Right cardiac atrium (tissue), 5 donors: ENCODE results near the gene DOCK8. TPM values are rescaled to one million over a fixed set of nuclear protein-coding genes. Genes with fewer than 3 reads are reported as not detected.
A peak's percentile ranks its signal among the peaks of the same experiment; 100 is the strongest.

Experiments used
- ATAC-seq, 2 donors: fragments of 200-7000 bp; cut with Tn5 transposase; one replicate each; pipeline versions ENCODE4 v1.8.0 to v1.9.1; 2020; ENCODE audit warnings: moderate library complexity in 2 of 2, mild to moderate bottlenecking in 1 of 2
- DNase-seq, 3 donors: peaks; one replicate each; pipeline ENCODE4 v3.0.0-alpha.2; 2020
- H3K27ac ChIP-seq: one replicate; pipeline ENCODE4 v1.5.1; 2013; ENCODE audit warnings: mild to moderate bottlenecking, low read length, control low read depth, moderate library complexity
- H3K27me3 ChIP-seq: one replicate; pipeline ENCODE4 v1.6.1; 2013; ENCODE audit not compliant: control insufficient read depth, insufficient read depth
- H3K4me1 ChIP-seq: one replicate; pipeline ENCODE4 v1.6.1; 2013; ENCODE audit warnings: low read length; ENCODE audit not compliant: control insufficient read depth, insufficient read depth
- H3K4me3 ChIP-seq: one replicate; pipeline ENCODE4 v1.5.1; 2013; ENCODE audit warnings: low read length, control low read depth
- H3K9me3 ChIP-seq: one replicate; pipeline ENCODE4 v1.6.1; 2013; ENCODE audit warnings: low read length; ENCODE audit not compliant: control insufficient read depth
- WGBS: extraction: QIAGEN DNeasy Blood & Tissue Kit; methylation state at CpG from one replicate; pipeline ENCODE4 v1.1.7; 2013; 5-methylcytosine and 5-hydroxymethylcytosine counted together
- intact Hi-C, 4 donors: fragments of 100-400 bp; cut with DNase I; formaldehyde crosslinking; loops; one replicate each; pipeline versions ENCODE4 v1.11.0 to v1.14.0; 2022 to 2023
- polyA plus RNA-seq: library from polyadenylated mRNA; stranded (reverse); fragments of 200-250 nt; gene quantifications from one replicate; pipeline ENCODE4 v1.2.3, GENCODE V29; 2013
- total RNA-seq, 4 donors: library from RNA; stranded (reverse); fragmentation: NEBNext Ultra II Directional; extraction: Animal tissue kit (Norgen Biotek cat#: 25700); gene quantifications; one replicate each; pipeline ENCODE4 v1.2.1, GENCODE V29; 2021
- donor health status: healthy with polysubstance abuse.
- donor health status: DM: no; HTN: yes; CAD: no.
- donor health status: DM: no; HTN: no; CAD: no.
- donor health status: DM: no; HTN: yes; CAD: no; lungs with severe emphysema.
- donor health status: DM: yes; HTN: yes; CAD: no.

Gene DOCK8
- total and polyA plus RNA-seq, 5 donors = 1.5 to 8.9 (median 5.8) TPM

DNA sequence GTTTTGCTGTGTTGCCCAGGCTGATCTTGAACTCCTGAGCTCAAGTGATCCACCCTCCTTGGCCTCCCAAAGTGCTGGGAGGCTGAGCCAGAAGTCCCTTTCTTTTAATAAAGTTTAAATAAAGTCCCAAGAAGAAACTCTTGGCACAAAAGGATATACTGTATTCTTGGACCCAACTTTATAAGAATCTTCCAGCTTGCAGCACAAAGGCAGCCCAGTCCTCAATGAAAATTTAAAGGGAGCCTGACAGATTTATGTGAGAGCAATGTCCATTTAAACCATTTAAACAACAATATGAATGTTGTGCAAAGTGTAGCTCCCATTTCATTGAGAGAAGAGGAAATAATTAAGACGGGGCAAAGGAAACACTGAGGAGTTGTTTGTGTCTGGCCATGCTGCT is 217.0 kb downstream of the DOCK8 start:
- H3K4me1 ChIP-seq = no peaks in the 10 kb centered on the region
- intact Hi-C loops = no loop called here
- ATAC-seq = no peak
- no peaks in the 10 kb centered on the region for H3K27me3 ChIP-seq
- no peak overlapping the region for H3K27ac ChIP-seq
- H3K9me3 ChIP-seq = no peaks in the 10 kb centered on the region
- WGBS = 47% methylated on average over 1 of the region's 1 CpG
- H3K4me3 ChIP-seq = no peak overlapping the region
- DNase-seq = no peak

DNA sequence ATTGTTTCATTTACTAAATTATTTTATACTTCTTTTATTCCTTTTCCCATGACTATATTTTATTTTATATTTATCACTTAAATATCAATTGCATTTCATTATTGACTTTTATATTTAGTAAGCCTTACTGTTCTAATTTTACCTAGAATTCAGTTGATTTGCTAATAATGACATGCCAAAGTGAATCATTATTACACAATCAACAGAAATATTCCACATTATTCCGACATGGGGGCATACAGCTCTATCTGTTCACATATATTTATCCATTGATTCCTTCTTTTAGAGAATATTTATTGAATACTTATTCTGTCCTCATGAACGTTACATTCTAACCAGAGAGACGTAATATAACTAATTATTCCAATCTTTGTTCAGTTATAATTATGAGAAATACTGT is 221.8 kb downstream of the DOCK8 start:
- Histone ChIP-seq H3K27me3 (no peaks in the 10 kb centered on the region), H3K27ac (no peak overlapping the region), H3K4me1 (peaks cover 8% of the 10 kb centered on the region), H3K4me3 (no peak overlapping the region), H3K9me3 (no peaks in the 10 kb centered on the region)
- ATAC-seq = no peak
- intact Hi-C loops = no loop called here
- WGBS = 69% methylated on average over 3 of the region's 3 CpGs
- DNase-seq = no peak

DNA sequence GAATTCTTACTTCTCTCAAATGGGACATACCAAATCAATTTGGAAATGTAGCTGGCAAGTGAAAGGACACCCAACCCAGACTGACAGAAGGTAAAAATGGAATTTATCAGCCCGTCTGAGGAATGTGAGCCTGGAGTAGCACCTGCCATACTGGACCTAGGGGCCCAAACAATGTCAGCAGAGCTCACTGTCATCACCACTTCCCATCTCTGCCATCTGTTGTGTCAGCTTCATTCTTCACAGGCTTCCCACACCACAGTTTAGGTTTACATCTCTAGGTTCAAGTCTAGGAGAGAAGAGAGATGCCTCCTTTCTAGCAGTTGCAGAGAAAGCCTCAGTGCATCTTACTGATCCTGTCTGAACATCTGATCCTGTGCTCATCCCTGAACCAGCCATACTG is 222.4 kb downstream of the DOCK8 start:
- WGBS = 48% methylated on average over 1 of the region's 1 CpG
- intact Hi-C loops = no loop called here
- ATAC-seq (no peak), DNase-seq (no peak)
- H3K27me3 ChIP-seq = no peaks in the 10 kb centered on the region
- peaks cover 8% of the 10 kb centered on the region for H3K4me1 ChIP-seq
- no peaks in the 10 kb centered on the region for H3K9me3 ChIP-seq
- H3K27ac ChIP-seq = peak overlapping the region; percentile 86
- no peak overlapping the region for H3K4me3 ChIP-seq

DNA sequence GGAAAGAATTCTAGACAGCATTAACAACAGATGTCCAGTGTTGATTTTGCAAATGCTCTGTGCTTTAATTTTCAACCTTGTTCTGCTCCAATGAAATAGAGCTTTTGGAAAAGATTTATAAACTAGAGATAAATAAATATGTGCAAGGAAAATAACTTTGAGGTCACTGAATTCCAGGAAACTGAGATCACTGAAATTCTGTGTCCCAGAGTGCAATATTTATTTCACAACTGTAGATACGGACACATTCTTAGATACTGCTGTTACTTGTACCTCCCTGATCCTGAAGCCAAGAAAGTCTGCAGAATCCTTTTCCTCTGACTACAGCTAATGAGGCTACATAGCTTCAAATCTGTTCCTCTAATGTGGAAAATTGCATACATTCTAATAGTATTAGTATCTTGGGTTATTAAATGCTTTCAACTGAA is 222.9 kb downstream of the DOCK8 start:
- DNase-seq (no peak), ATAC-seq (peak; percentile 87 to 90)
- 22% methylated on average over 1 of the region's 1 CpG for WGBS
- Histone ChIP-seq H3K4me1 (peaks cover 8% of the 10 kb centered on the region), H3K27me3 (no peaks in the 10 kb centered on the region), H3K4me3 (no peak overlapping the region), H3K9me3 (no peaks in the 10 kb centered on the region), H3K27ac (peak overlapping the region; percentile 86)
- intact Hi-C loops = no loop called here

- DNase-seq = no peak
- peak overlapping the region; percentile 39 for H3K27ac ChIP-seq
Observed at GRCh38 chr9:438066-438465, 223.4 kb downstream of the DOCK8 start.

GRCh38 chr9:438961-439768 is 224.5 kb downstream of the DOCK8 start:
- H3K9me3 ChIP-seq = no peaks in the 10 kb centered on the region
- peak; percentile 66 to 77 for ATAC-seq
- peaks cover 8% of the 10 kb centered on the region for H3K4me1 ChIP-seq
- no peak overlapping the region for H3K4me3 ChIP-seq
- intact Hi-C loops = no loop called here
- peak; percentile 29 to 59 (median 58) for DNase-seq
- no peaks in the 10 kb centered on the region for H3K27me3 ChIP-seq
- WGBS = 75% methylated on average over 20 of the region's 20 CpGs
- peak overlapping the region; percentile 22 for H3K27ac ChIP-seq

More at GRCh38 chr9:438066-438465, 223.4 kb downstream of the DOCK8 start:
- Histone ChIP-seq H3K9me3 (no peaks in the 10 kb centered on the region), H3K4me1 (peaks cover 8% of the 10 kb centered on the region), H3K4me3 (no peak overlapping the region), H3K27me3 (no peaks in the 10 kb centered on the region)
- peak; percentile 30 to 64 for ATAC-seq
- WGBS = 29% methylated on average over 2 of the region's 2 CpGs
- intact Hi-C loops = no loop called here

- no peaks in the 10 kb centered on the region for H3K9me3 ChIP-seq
- no peaks in the 10 kb centered on the region for H3K27me3 ChIP-seq
- DNase-seq (no peak), ATAC-seq (no peak)
- H3K4me1 ChIP-seq = peaks cover 8% of the 10 kb centered on the region
- no peak overlapping the region for H3K27ac ChIP-seq
- intact Hi-C loops = no loop called here
- 91% methylated on average over 7 of the region's 7 CpGs for WGBS
- no peak overlapping the region for H3K4me3 ChIP-seq
Observed at GRCh38 chr9:441126-441525, 226.5 kb downstream of the DOCK8 start.

- Histone ChIP-seq H3K9me3 (no peaks in the 10 kb centered on the region), H3K27me3 (no peaks in the 10 kb centered on the region), H3K27ac (no peak overlapping the region), H3K4me3 (no peak overlapping the region), H3K4me1 (no peaks in the 10 kb centered on the region)
- DNase-seq (no peak), ATAC-seq (no peak)
- 96% methylated on average over 1 of the region's 1 CpG for WGBS
- intact Hi-C loops = no loop called here
Observed at GRCh38 chr9:444528-444927, 229.9 kb downstream of the DOCK8 start.

DNA sequence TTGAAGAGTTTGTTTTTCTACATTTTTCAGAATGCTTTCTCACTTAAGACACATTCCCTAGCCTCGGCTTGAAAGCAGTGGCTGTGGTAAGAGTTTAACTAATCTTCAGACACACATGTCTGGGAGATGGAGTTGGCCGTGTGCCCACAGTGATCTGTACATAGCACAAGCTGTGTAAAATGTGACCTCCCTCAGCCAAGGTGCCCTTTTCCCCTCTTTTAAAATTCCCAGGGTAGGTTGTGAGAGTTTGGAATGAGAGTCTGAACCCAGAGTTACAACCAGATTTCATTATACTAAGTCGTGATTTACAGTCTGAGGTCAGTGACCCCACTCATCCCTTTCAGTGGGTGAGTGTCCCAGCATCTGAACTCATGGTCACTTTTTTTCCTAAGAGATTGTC is 230.4 kb downstream of the DOCK8 start:
- peak; percentile 53 to 82 (median 75) for DNase-seq
- no peak for ATAC-seq
- intact Hi-C loops = no loop called here
- no peak overlapping the region for H3K4me3 ChIP-seq
- WGBS = 19% methylated on average over 3 of the region's 3 CpGs
- no peaks in the 10 kb centered on the region for H3K27me3 ChIP-seq
- H3K4me1 ChIP-seq = no peaks in the 10 kb centered on the region
- H3K27ac ChIP-seq = no peak overlapping the region
- no peaks in the 10 kb centered on the region for H3K9me3 ChIP-seq

GRCh38 chr9:446074-446699 is 231.5 kb downstream of the DOCK8 start:
- no peaks in the 10 kb centered on the region for H3K27me3 ChIP-seq
- intact Hi-C loops = no loop called here
- no peaks in the 10 kb centered on the region for H3K4me1 ChIP-seq
- DNase-seq = no peak
- no peaks in the 10 kb centered on the region for H3K9me3 ChIP-seq
- WGBS = 96% methylated on average over 15 of the region's 15 CpGs
- no peak overlapping the region for H3K27ac ChIP-seq
- ATAC-seq = no peak
- H3K4me3 ChIP-seq = no peak overlapping the region

DNA sequence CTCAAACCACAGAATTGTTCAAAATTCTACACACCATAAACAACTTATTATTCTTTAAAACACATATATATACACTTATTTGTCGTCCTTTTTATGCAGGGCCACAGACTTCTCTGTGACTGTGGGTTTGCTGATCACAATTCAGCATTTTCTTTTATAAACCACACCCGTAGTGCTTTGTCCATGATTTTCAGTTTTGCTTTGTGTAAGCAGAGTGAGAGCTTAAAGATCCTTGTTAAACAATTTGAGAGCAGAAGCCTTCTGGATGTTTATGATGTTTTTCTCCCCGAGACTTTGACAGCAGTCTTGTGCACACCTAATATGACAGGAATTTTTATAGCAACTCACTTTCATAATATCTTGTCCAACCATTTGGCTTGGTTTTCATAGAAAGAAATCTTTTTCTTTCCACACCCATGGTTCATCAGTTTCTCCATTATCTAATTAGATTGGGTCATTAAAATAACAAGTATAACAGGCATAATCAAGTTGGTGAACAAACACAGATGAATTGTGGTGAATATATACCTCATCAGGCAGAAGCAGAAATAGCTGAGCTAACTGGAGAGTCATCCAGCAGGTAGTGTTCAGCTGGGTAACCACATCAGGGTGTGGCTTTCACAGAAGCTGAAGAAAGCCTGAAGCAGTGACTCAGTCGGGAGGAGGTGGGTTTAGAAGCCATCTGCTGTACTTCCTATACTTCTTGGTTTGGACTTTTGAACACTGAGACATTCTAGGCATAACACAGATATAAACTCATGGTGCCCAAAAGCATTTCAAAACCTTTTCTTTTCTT is 232.8 kb downstream of the DOCK8 start:
- Histone ChIP-seq H3K4me3 (no peak overlapping the region), H3K9me3 (no peaks in the 10 kb centered on the region), H3K27ac (no peak overlapping the region), H3K4me1 (no peaks in the 10 kb centered on the region), H3K27me3 (no peaks in the 10 kb centered on the region)
- no peak for DNase-seq
- ATAC-seq = no peak
- intact Hi-C loops = no loop called here
- WGBS = 68% methylated on average over 4 of the region's 4 CpGs
